PC-9 (cell line): ENCODE measurements around the gene ZNF462. TPM values are rescaled to one million over a fixed set of nuclear protein-coding genes. Genes with fewer than 3 reads are reported as not detected.
"Not testable (repeated sequence)": the region's sequence is repeated elsewhere in the genome, so short reads cannot be mapped to it uniquely, and the experiment has no call there.

Experiments used
- BruUV-seq: library from RNA; stranded (reverse); fragments of 400-500 nt; replicated peaks from 2 replicates; lab custom pipeline; 2021; lab: Mats Ljungman, UMichigan
- CTCF ChIA-PET: fragments of 300-600 bp; sonication (Branson Sonifier 250); formaldehyde crosslinking; loops from one replicate; lab custom pipeline; 2022; ENCODE audit warnings: antibody characterized with exemption; lab: Charles Lee
- POLR2A ChIA-PET: fragments of 300-600 bp; sonication (Branson Sonifier 250); formaldehyde crosslinking; loops from one replicate; lab custom pipeline; 2022; ENCODE audit warnings: antibody characterized with exemption; ENCODE audit not compliant: unreplicated experiment; lab: Charles Lee
- DNase-seq, 2 experiments: peaks; one replicate each; pipeline versions ENCODE4 v3.0.0 to v3.0.0-alpha.2; 2015 to 2022; ENCODE audit warnings: mixed read lengths in 1 of 2
- H2AFZ ChIP-seq: fragments of 200-600 bp; sonication (generic); 2 replicates; pipeline ENCODE4 v1.8.1; 2017; ENCODE audit warnings: antibody characterized with exemption
- H3F3A ChIP-seq: fragments of 200-600 bp; sonication (generic); 2 replicates; pipeline ENCODE4 v1.8.1; 2017; ENCODE audit warnings: antibody characterized with exemption, mild to moderate bottlenecking, low read depth; ENCODE audit not compliant: insufficient read depth
- H3K27ac ChIP-seq: fragments of 200-600 bp; sonication (generic); 2 replicates; pipeline ENCODE4 v1.6.1; 2016; ENCODE audit warnings: mixed run types
- H3K27me3 ChIP-seq: fragments of 200-600 bp; sonication (generic); 2 replicates; pipeline ENCODE4 v1.6.1; 2016; ENCODE audit warnings: low read depth, mixed run types; ENCODE audit not compliant: insufficient read depth
- H3K36me3 ChIP-seq: fragments of 200-600 bp; sonication (generic); 2 replicates; pipeline ENCODE4 v1.6.1; 2016; ENCODE audit warnings: low read depth, mixed run types
- H3K4me1 ChIP-seq: fragments of 200-600 bp; sonication (generic); replicated peaks from 2 replicates; pipeline ENCODE4 v1.6.1; 2016; ENCODE audit warnings: mixed run types; ENCODE audit not compliant: insufficient read depth
- H3K4me2 ChIP-seq: fragments of 200-600 bp; sonication (generic); 2 replicates; pipeline ENCODE4 v1.6.1; 2017; ENCODE audit warnings: mixed run types
- H3K4me3 ChIP-seq: fragments of 200-600 bp; sonication (generic); 2 replicates; pipeline ENCODE4 v1.6.1; 2016; ENCODE audit warnings: mixed run types
- H3K79me2 ChIP-seq: fragments of 200-600 bp; sonication (generic); 2 replicates; pipeline ENCODE4 v1.6.1; 2017; ENCODE audit warnings: low read depth, mixed run types
- H3K9me2 ChIP-seq: fragments of 200-600 bp; sonication (generic); 2 replicates; pipeline ENCODE4 v1.8.1; 2017; ENCODE audit warnings: mild to moderate bottlenecking; ENCODE audit not compliant: insufficient read depth
- H3K9me3 ChIP-seq: fragments of 200-600 bp; sonication (generic); 2 replicates; pipeline ENCODE4 v1.8.1; 2016; ENCODE audit warnings: low read depth; ENCODE audit not compliant: insufficient read depth
- H4K20me1 ChIP-seq: fragments of 200-600 bp; sonication (generic); 2 replicates; pipeline ENCODE4 v1.8.1; 2017; ENCODE audit not compliant: insufficient read depth
- CTCF ChIP-seq: fragments of 200-600 bp; sonication (generic); conservative IDR thresholded peaks from 2 replicates; pipeline ENCODE4 v1.6.1; 2017; ENCODE audit warnings: mixed run types, antibody characterized with exemption, mild to moderate bottlenecking, moderate library complexity
- EZH2 ChIP-seq: fragments of 200-600 bp; sonication (generic); IDR thresholded peaks from 2 replicates; pipeline ENCODE4 v1.8.0; 2017; ENCODE audit warnings: antibody characterized with exemption, low read depth
- intact Hi-C: fragments of 100-400 bp; cut with micrococcal nuclease; formaldehyde crosslinking; loops from one replicate; pipeline ENCODE4 v1.10.0; 2022; ENCODE audit not compliant: unreplicated experiment
- total RNA-seq: library from RNA; stranded (reverse); gene quantifications from 2 replicates; pipeline ENCODE4 v1.2.3, GENCODE V29; 2021

The ZNF462 gene
- total RNA-seq, 1 experiment from 2014 or later: 4.8 TPM

GRCh38 chr9:106983346-106983745 is 120.4 kb downstream of the ZNF462 start:
- Histone ChIP-seq H3K9me2 (no peaks in the 10 kb centered on the region), H3K9me3 (no peaks in the 10 kb centered on the region), H3K27me3 (no peaks in the 10 kb centered on the region), H3K27ac (no peak overlapping the region), H3F3A (no peaks in the 10 kb centered on the region), H3K4me2 (no peak overlapping the region), H3K36me3 (no peaks in the 10 kb centered on the region), H3K79me2 (no peaks in the 10 kb centered on the region), H3K4me3 (no peak overlapping the region), H2AFZ (no peak overlapping the region), H4K20me1 (no peaks in the 10 kb centered on the region), H3K4me1 (no peaks in the 10 kb centered on the region)
- POLR2A ChIA-PET: interaction anchor here (0.7 kb wide), 1 partner anchor 99 kb away, joined by 3 read pairs; no protein-coding TSS in a partner anchor
- no TSS peak for BruUV-seq
- CTCF ChIA-PET: no interaction called here
- no peak for DNase-seq
- intact Hi-C loops: no loop called here
- TF ChIP-seq EZH2 (no peak), CTCF (no peak)

GRCh38 chr9:106989904-106990303 is 126.9 kb downstream of the ZNF462 start:
- not testable (repeated sequence) for H3K4me1 ChIP-seq, H3K79me2 ChIP-seq

GRCh38 chr9:106992186-106992585 is 129.2 kb downstream of the ZNF462 start:
- Histone ChIP-seq H4K20me1 (no peaks in the 10 kb centered on the region), H3K4me3 (no peak overlapping the region), H3K9me2 (no peaks in the 10 kb centered on the region; the same call in 1 of the 2 replicates), H3K36me3 (no peaks in the 10 kb centered on the region), H3K9me3 (no peaks in the 10 kb centered on the region), H3K27ac (no peak overlapping the region), H3K79me2 (no peaks in the 10 kb centered on the region), H3K4me2 (no peak overlapping the region), H3F3A (no peaks in the 10 kb centered on the region), H2AFZ (no peak overlapping the region), H3K27me3 (no peaks in the 10 kb centered on the region), H3K4me1 (no peaks in the 10 kb centered on the region)
- ChIA-PET POLR2A (no interaction called here), CTCF (no interaction called here)
- TF ChIP-seq EZH2: no peak
- BruUV-seq: no TSS peak
- intact Hi-C loops: no loop called here
- DNase-seq: no peak

More at GRCh38 chr9:106989904-106990303, 126.9 kb downstream of the ZNF462 start:
- intact Hi-C loops, H3K9me3 ChIP-seq, H3K4me3 ChIP-seq, H3F3A ChIP-seq, H3K27me3 ChIP-seq, CTCF ChIA-PET, H3K9me2 ChIP-seq, DNase-seq, BruUV-seq, H2AFZ ChIP-seq, POLR2A ChIA-PET, H4K20me1 ChIP-seq, H3K36me3 ChIP-seq, H3K27ac ChIP-seq, H3K4me2 ChIP-seq: not testable (repeated sequence)

GRCh38 chr9:106993603-106994002 is 130.6 kb downstream of the ZNF462 start:
- H3K4me2 ChIP-seq: no peak overlapping the region

More at GRCh38 chr9:106993603-106994002, 130.6 kb downstream of the ZNF462 start:
- ChIA-PET POLR2A (no interaction called here), CTCF (no interaction called here)
- no peak overlapping the region for H3K27ac ChIP-seq
- no peaks in the 10 kb centered on the region for H4K20me1 ChIP-seq
- intact Hi-C loops: no loop called here
- DNase-seq: no peak
- no peaks in the 10 kb centered on the region for H3K4me1 ChIP-seq
- no peaks in the 10 kb centered on the region for H3K36me3 ChIP-seq
- H3F3A ChIP-seq: no peaks in the 10 kb centered on the region
- H2AFZ ChIP-seq: no peak overlapping the region
- no peak overlapping the region for H3K4me3 ChIP-seq
- TF ChIP-seq CTCF: no peak
- TF ChIP-seq EZH2: no peak
- BruUV-seq: no TSS peak
- no peaks in the 10 kb centered on the region for H3K79me2 ChIP-seq
- no peaks in the 10 kb centered on the region for H3K27me3 ChIP-seq
- no peaks in the 10 kb centered on the region for H3K9me3 ChIP-seq
- no peaks in the 10 kb centered on the region; the same call in 1 of the 2 replicates for H3K9me2 ChIP-seq
